GM18870 (cell line): ENCODE results near the gene CABLES2.

ENCODE experiments used
- ATAC-seq: cut with Tn5 transposase; IDR thresholded peaks from one replicate; pipeline ENCODE4 v1.9.1; 2021; ENCODE audit warnings: moderate library complexity; ENCODE audit not compliant: unreplicated experiment

CABLES2 gene, protein sequence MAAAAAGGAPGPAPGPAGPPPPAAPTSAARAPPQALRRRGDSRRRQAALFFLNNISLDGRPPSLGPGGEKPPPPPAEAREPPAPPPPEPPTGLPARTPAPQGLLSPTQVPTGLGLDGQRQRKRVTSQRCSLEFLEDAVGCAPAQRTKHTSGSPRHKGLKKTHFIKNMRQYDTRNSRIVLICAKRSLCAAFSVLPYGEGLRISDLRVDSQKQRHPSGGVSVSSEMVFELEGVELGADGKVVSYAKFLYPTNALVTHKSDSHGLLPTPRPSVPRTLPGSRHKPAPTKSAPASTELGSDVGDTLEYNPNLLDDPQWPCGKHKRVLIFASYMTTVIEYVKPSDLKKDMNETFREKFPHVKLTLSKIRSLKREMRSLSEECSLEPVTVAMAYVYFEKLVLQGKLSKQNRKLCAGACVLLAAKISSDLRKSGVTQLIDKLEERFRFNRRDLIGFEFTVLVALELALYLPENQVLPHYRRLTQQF

DNA sequence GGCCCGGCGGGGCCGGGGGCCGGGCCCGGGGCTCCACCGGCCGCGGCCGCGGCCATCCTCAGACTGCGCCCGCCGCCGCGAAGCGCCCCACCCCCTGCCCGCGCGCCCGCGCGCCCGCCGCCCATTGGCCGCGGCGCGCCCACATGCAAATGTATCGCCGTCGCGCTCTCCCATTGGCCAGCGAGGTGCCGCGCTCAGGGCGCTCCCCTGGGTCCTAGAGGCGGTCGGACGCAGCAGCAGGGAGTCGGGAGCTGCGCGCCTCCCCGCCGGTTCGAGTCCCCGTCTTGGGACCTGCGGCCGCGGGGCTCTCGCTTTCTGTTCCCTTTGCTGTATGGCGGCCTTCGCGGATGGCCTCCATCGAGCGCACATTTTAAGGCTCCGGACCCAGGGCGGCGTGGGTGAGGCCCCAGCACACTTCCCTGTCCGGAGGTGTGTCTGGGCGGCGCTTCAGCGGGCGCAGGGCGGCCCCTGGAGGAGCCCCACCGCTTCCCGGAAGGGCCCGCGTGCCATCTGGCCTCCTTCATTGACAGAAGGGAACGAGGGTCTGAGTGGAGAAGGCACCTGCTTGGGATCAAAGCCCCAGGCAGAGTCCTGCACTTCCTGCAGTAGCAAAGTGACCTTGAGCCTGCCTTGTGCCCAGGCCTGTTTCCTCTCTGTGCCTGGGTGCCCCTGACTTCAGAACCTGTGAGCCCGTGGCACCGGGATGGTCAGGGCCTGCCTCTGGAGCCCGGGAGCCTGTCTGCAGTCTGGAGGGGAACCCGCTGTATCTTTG lies at the start of gene CABLES2:
CABLES2 (minus strand) TSS at position 65 of the 772 bp plus-strand sequence; CDS start at position 56, 9 bp downstream.
- peak; percentile 63 for ATAC-seq

DNA sequence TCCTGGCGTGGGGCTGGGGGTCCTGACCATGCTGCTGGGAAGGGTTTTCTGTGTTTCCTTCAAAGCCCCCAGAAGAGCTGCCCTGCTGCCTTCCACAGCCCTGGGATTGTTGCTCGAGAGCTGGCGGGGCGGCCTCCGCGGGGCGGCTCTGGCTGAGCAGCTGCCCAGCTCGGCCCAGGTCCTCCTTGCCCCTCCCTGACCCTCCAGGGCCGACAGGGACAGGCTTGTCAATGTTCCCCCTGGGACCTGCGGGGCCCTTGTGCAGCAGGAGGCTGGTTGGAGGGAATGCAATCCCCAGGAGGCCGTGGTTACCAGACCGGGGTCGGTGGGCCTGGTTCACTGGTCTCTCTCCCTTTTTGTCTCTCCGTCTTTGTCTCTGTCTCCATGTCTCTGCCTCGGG lies 48.8 kb upstream of the CABLES2 start:
- no peak for ATAC-seq

DNA sequence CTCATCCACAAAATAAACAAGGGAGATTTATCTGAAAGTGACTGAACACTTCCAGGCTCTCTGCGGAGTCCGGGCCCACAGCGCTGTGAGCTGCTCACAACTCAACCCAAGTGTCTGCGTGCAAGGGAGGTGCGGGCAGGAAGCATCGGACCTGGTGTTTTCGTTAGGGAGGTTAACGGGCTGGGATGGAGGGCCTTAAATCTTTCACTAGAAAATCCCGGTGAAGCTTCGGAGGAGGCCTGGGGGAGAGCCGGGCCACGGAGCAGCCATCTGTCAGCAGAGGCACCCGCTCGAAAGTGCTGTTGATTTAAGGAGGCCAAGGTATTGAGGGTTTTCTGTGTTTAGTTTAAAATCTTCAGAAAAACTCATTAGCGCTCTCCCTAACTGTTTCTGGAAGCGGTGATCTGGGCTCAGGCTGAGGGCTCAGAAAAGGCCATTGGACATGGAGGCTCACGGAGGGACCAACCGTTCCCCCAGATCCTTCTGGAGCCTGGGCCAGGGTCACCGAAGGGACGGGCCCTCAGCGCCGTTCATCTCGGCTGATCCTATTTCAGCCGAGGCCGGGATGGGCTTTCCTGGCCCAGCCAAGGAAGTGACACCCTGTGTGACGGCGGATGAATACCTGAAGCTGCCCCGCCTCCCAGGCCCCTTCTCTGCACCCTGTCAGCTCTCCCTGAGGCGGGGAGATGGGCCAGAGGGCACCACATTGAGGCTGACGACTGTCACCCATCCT lies 48.0 kb upstream of the CABLES2 start:
- ATAC-seq: no peak

GRCh38 chr20:62453186-62453808 lies 46.2 kb upstream of the CABLES2 start:
- ATAC-seq: no peak

DNA sequence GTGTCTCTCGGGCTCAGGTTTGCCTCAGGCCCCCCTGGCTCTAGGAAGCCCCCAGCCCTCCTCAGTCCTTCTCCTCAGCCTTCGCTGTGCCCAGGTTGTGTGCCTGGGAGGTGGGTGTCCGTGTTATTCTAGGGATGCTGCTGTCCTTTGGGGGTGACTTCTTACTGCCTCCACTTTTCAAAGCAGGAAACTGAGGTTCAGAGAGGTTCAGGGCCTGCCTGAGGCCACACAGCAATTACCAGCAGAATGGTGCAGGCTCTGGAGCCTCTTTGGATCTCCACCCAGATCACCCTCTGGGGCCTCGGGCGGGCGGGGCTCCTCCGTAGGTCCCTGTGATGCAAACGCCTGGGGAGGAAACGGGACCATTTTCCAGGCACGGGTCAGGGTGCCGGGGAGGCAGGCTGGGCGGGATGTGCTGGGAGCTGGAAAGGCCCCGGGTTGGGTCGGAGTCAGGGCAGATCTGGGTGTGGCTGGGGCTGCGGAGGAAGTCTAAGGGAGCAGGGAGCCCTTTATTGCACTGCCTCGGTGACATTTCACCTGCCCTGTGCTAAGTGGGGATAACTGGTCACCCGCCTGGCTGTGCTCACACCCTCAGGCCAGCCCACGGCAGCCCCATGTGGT lies 45.5 kb upstream of the CABLES2 start:
- ATAC-seq: no peak

DNA sequence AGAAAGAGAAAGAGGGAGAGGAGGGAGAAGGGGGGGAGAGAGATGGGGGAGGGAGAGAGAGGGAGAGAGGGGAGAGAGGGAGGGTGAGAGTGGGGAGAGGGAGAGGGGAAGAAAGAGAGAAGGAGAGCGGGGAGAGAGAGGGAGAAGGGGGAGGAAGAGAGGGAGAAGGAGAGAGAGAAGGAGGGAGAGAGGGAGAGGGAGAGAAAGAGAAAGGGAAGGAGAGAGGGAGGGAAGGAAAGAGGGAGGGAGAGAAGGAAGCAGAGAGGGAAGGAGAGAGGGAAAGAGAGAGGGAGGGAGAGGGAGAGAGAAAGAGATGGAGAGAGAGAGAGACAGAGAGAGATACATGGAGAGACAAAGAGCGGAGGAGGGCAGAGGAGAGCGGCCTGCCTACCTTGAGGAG lies 44.9 kb upstream of the CABLES2 start:
- ATAC-seq: no peak

DNA sequence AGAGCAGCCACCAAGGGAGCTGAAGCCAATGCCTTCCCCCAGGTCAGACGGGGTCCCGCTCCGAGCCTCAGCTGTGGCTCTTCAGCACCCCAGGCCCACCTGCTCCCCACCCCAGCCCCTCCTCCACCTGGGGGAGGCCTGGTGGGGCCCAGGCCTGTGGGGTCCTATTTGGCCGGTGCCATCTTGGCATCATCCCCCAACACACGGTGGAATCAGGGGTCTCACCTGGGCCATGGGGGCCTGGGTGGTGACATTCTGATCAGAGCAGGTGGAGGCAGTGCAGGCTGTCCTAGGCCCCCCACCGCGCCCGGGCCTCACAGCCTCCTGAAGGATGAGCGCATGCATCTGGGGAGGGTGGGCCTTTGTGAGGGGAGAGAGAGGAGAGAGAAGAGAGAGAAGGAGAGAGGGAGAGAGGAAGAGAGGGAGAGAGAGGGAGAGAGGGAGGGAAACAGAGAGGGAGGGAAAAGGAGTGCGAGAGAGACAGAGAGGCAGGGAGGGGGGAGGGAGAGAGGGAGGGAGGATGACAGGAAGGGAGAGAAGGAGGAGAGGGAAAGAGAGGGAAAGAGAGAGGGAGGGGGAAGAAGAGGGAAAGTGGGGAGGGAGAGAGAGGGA lies 44.2 kb upstream of the CABLES2 start:
- no peak for ATAC-seq

- ATAC-seq: no peak
Observed at GRCh38 chr20:62449951-62450691, 43.0 kb upstream of the CABLES2 start.

GRCh38 chr20:62448788-62449187 lies 41.7 kb upstream of the CABLES2 start:
- ATAC-seq: no peak

GRCh38 chr20:62448038-62448437 lies 41.0 kb upstream of the CABLES2 start:
- ATAC-seq: no peak

- no peak for ATAC-seq
Observed at GRCh38 chr20:62446888-62447869, 40.1 kb upstream of the CABLES2 start.

- no peak for ATAC-seq
Observed at GRCh38 chr20:62446481-62446880, 39.4 kb upstream of the CABLES2 start.

DNA sequence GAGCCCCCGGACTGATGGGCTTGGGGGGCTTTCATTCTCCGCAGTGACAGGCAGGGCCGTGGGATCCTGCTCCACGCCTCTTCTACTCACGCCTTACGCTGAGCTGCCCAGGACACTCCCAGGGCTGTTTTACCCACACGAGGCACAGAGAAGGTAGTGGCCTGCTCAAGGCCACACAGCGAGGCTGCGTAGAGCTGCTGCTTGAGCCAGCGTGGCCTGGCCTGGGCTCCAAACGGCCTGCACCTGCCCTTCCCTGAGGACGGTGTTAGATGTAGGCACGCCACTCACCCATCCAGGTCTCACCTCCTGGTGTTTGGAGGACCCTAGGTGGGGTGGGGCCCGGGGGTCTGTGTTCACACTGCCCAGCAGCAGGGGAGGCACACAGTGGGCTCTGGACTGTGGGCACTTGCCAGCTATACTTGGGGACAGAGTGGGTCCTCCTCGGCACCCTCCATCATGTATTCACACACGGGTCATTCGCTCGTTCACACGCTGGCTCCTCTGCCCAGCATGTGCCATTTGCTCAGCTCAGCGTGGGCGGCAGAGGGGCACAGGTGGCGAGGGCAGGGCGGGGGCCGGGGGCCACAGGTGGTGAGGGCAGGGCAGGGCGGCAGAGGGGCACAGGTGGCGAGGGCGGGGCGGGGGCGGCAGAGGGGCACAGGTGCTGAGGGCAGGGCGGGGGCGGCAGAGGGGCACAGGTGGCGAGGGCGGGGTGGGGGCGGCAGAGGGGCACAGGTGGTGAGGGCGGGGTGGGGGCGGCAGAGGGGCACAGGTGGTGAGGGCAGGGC lies 38.7 kb upstream of the CABLES2 start:
- ATAC-seq: no peak

DNA sequence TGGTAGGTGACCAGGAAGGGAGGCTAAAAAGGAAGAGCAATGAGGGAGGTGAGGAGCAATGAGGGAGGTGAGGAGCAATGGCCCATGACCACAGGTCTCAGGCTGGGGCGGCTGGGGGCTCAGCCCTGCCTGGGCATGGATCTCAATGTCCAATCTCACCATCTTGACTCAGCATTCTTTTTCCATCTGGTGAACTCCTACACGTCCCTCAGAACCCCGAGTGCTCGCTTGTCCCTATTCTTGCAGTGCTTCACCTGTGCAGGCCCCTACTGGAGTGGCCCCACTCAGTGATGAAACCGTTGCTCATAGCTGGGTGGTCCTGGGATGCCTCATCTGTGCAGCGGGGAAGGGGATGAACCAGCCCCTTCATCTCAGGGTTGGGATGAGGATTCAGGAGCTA lies 37.2 kb upstream of the CABLES2 start:
- ATAC-seq: no peak

DNA sequence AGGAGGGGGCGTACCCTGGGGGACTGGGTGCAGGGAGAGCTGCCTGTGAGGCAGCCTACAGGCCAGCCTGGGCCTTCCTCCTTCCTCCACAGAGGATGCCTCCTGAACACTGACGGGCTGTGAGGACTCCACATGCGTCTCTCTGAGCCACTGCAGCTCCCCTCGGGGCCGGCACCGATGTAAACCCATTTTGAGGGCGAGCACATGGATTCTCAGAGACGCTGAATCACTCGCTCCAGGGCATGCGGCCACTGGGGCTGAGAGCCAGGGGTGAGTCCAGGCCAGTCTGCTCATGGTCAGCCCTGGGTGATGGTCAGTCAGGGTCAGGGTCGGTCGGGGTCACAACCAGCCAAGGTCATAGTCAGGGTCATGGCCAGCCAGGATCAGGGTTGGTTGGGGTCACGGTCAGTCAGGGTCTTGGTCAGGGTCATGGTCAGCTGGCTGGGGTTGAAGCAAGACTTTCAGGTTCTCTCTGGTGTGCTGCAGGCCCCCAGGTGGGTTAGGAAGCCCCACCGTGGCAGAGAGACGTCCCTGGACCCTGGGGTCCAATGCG lies 35.0 kb upstream of the CABLES2 start:
- no peak for ATAC-seq

GRCh38 chr20:62439218-62439617 lies 32.1 kb upstream of the CABLES2 start:
- ATAC-seq: no peak

- no peak for ATAC-seq
Observed at GRCh38 chr20:62437927-62438326, 30.8 kb upstream of the CABLES2 start.
